Pancreas (tissue), 10 donors: ENCODE data around the gene SPAG16. TPM values are rescaled to one million over a fixed set of nuclear protein-coding genes. Genes with fewer than 3 reads are reported as not detected.

Experiments used
- ATAC-seq, 4 donors: fragments of 200-7000 bp; cut with Tn5 transposase; one replicate each; pipeline versions ENCODE4 v1.8.0 to v1.9.1; 2020; ENCODE audit warnings: mild to moderate bottlenecking in 4 of 4, moderate library complexity in 4 of 4
- DNase-seq, 6 donors: peaks; one replicate each; pipeline ENCODE4 v3.0.0-alpha.2; 2020
- FAIRE-seq: peaks from 2 replicates; lab custom pipeline; 2012; peaks lifted over from hg19 to GRCh38; lab: Jason Lieb, UNC
- H3K27ac ChIP-seq, 4 donors: fragments of 200-600 bp; sonication (generic); 1 replicate in 3 of 4; 2 replicates in 1 of 4; pipeline versions ENCODE4 v1.5.0 to v1.8.0; 2020
- H3K27me3 ChIP-seq, 4 donors: fragments of 200-600 bp; one replicate each; pipeline ENCODE4 v1.8.0; 2021
- H3K36me3 ChIP-seq, 3 donors: fragments of 200-600 bp; sonication (generic) in 1 of 3; one replicate each; pipeline versions ENCODE4 v1.5.0 to v1.8.0; 2020 to 2021
- H3K4me1 ChIP-seq, 3 donors: fragments of 200-600 bp; one replicate each; pipeline ENCODE4 v1.8.0; 2021
- H3K4me3 ChIP-seq, 4 donors: fragments of 200-600 bp; sonication (generic) in 2 of 4; one replicate each; pipeline versions ENCODE4 v1.5.0 to v1.8.0; 2020 to 2021
- H3K9me3 ChIP-seq, 4 donors: fragments of 200-600 bp; one replicate each; pipeline ENCODE4 v1.8.0; 2021
- WGBS, 2 donors: extraction: QIAGEN DNeasy Blood & Tissue Kit; methylation state at CpG; one replicate each; pipeline ENCODE4 v1.1.7; 2013; 5-methylcytosine and 5-hydroxymethylcytosine counted together
- intact Hi-C, 3 donors: fragments of 100-400 bp; cut with DNase I; formaldehyde crosslinking; loops; one replicate each; pipeline versions ENCODE4 v1.11.1 to v1.14.2; 2022
- polyA plus RNA-seq, 2 donors: library from polyadenylated mRNA; stranded (reverse); fragments of 200-250 nt; gene quantifications; one replicate each; pipeline ENCODE4 v1.2.3, GENCODE V29; 2013
- total RNA-seq, 6 donors: library from RNA; stranded (reverse); fragmentation: NEBNext Ultra II Directional in 4 of 6; extraction: Animal tissue kit (Norgen Biotek cat#: 25700) in 4 of 6; gene quantifications; one replicate each; pipeline versions ENCODE4 v1.2.1 to v1.2.4, GENCODE V29; 2021 to 2023
- TF ChIP-seq, protein P1 (sequence below), 4 donors: fragments of 200-600 bp; sonication (generic) in 3 of 4; IDR thresholded peaks; one replicate each; pipeline versions ENCODE4 v1.5.0 to v1.8.0; 2021; ENCODE audit warnings: antibody characterized with exemption in 4 of 4
- donor health status: healthy with polysubstance abuse.
- donor health status: DM: no; HTN: no; CAD: no; lungs with moderate emphysema.
- donor health status: DM: no; HTN: no; CAD: no.
- donor health status: control.
- donor health status: control.
- donor health status: Bipolar disorder and iron deficiency.
- donor health status: DM: yes; HTN: yes; CAD: no.
- donor health status: DM: no; HTN: no; CAD: no.
- donor health status: DM: no; HTN: no; CAD: no.
- donor health status: DM: yes; HTN: yes; CAD: no.

SPAG16 gene
- total and polyA plus RNA-seq, 8 donors: 9.7 to 25.7 (median 11.7) TPM

DNA sequence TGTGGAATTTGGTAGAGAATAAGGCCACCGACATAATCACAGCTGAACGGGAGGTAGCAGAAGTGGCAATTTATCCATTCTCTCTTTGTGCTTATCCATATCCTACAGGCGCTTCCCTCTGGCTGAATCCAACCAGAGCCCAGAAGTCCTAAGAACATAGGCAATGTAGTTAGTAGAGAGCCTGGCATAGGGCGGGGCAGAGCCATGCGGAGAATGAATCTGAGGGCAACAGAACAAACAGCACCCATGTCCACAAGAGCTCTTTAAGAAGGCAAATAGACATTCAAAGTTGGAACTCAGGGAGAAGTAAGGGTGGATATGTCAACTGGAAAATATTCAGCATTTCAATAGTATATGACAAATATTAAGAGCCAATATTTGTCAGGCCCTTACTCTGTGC lies 820.7 kb downstream of the SPAG16 start:
- no peak for FAIRE-seq
- WGBS, 2 donors: 91 to 100% methylated on average over 5 of the region's 5 CpGs
- H3K27ac ChIP-seq: no peak overlapping the region

DNA sequence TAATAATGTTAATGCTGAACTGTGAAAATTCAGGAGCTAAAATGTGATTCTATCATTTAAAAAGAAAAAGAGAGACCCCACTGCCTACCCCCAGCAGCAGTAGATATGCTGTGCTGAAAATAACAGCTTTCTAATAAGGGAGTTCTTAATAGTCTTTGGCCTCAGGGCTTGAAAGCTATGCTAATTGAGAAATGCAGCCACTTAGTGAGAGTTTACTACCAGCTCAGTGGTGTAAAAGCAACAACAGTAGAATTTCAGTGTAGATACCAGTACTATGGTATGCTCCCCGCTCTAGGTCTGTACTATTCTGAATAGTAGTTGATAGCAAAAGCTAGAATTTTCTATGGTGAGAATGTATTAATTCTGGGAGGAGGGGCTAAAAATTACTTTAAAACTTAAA lies 823.5 kb downstream of the SPAG16 start:
- Histone ChIP-seq H3K4me3 (no peak overlapping the region), H3K27ac (no peak overlapping the region), H3K4me1 (no peaks in the 10 kb centered on the region), H3K36me3 (no peaks in the 10 kb centered on the region), H3K27me3 (no peaks in the 10 kb centered on the region), H3K9me3 (no peaks in the 10 kb centered on the region)
- intact Hi-C loops: no loop called here
- TF ChIP-seq, protein P1, sequence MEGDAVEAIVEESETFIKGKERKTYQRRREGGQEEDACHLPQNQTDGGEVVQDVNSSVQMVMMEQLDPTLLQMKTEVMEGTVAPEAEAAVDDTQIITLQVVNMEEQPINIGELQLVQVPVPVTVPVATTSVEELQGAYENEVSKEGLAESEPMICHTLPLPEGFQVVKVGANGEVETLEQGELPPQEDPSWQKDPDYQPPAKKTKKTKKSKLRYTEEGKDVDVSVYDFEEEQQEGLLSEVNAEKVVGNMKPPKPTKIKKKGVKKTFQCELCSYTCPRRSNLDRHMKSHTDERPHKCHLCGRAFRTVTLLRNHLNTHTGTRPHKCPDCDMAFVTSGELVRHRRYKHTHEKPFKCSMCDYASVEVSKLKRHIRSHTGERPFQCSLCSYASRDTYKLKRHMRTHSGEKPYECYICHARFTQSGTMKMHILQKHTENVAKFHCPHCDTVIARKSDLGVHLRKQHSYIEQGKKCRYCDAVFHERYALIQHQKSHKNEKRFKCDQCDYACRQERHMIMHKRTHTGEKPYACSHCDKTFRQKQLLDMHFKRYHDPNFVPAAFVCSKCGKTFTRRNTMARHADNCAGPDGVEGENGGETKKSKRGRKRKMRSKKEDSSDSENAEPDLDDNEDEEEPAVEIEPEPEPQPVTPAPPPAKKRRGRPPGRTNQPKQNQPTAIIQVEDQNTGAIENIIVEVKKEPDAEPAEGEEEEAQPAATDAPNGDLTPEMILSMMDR (IDR thresholded peaks at IDR 0.05): no peak
- no peak for DNase-seq
- ATAC-seq: no peak
- FAIRE-seq: no peak
- 94 to 97% methylated on average over 1 of the region's 1 CpG for WGBS, 2 donors

More for the DNA sequence above, 820.7 kb downstream of the SPAG16 start:
- no peaks in the 10 kb centered on the region for H3K36me3 ChIP-seq
- no peak for DNase-seq
- no peaks in the 10 kb centered on the region for H3K4me1 ChIP-seq
- TF ChIP-seq, protein P1 (IDR thresholded peaks at IDR 0.05): no peak
- intact Hi-C loops: no loop called here
- no peak overlapping the region for H3K4me3 ChIP-seq
- no peak for ATAC-seq
- H3K9me3 ChIP-seq: no peaks in the 10 kb centered on the region
- no peaks in the 10 kb centered on the region for H3K27me3 ChIP-seq

DNA sequence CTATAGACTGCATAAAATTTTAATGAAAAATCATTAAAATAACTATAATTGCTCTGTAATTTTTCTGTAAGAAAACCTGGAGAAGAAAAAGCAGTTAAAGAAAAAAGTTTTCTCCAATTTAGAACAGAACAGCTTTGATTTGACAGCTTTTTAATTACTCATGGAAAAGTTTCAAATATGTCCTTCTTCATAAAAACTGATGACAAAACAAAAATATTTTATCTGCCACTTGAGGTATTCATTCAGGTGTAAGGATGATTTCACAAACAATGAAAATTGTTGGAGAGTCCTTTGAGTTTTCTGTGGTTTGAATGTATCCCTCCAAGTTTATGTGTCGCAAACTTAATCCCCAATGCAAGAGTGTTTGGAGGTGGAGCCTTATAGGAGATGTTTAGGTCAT lies 824.3 kb downstream of the SPAG16 start:
- FAIRE-seq: no peak
- H3K9me3 ChIP-seq: no peaks in the 10 kb centered on the region
- no peak for ATAC-seq
- H3K4me3 ChIP-seq: no peak overlapping the region
- no peak for DNase-seq
- WGBS, 2 donors: 96 to 100% methylated on average over 1 of the region's 1 CpG
- intact Hi-C loops: no loop called here
- TF ChIP-seq, protein P1 (IDR thresholded peaks at IDR 0.05): no peak
- no peaks in the 10 kb centered on the region for H3K36me3 ChIP-seq
- no peaks in the 10 kb centered on the region for H3K27me3 ChIP-seq
- H3K4me1 ChIP-seq: no peaks in the 10 kb centered on the region
- no peak overlapping the region for H3K27ac ChIP-seq

DNA sequence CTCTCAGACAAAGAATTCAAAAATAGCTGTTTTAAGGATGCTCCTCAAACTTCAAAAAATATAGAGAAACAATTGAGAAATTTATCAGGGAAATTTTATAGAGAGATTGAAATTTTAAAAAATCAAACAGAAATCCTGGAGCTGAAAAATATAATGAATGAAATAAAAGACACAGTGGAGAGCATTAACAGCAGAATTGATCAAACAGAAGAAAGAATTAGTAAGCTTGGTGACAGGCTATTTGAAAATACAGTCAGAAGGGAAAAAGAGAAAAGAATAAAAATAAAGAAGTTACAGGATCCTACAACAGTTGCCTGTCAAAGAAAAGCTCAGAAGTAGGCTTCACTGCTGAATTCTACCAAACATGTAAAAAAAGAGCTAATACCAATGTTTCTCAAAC lies 832.8 kb downstream of the SPAG16 start:
- TF ChIP-seq, protein P1 (IDR thresholded peaks at IDR 0.05): no peak
- ATAC-seq (no peak), DNase-seq (no peak), FAIRE-seq (no peak)
- Histone ChIP-seq H3K9me3 (no peaks in the 10 kb centered on the region), H3K4me3 (no peak overlapping the region), H3K27ac (no peak overlapping the region), H3K4me1 (no peaks in the 10 kb centered on the region), H3K27me3 (no peaks in the 10 kb centered on the region), H3K36me3 (no peaks in the 10 kb centered on the region)
- intact Hi-C loops: no loop called here

DNA sequence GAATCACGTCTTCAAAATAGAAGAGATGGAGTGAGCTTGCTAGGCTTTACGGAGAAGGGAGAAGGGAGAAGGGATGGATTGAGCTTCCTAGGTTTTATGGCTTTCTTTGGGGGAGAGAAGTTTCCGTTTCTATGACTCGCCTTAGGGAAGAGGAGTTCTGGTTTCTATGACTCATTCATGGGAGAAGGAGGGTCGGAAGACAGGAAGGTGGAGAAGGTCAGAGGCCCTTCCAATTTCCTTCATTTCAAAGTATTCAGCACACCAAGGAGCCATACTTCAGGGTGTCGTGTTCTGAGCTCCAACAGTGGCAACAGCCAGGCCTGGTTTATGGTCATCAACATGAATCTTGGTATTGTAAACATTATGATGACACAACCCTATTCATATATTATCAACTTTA lies 841.9 kb downstream of the SPAG16 start:
- H3K9me3 ChIP-seq: no peaks in the 10 kb centered on the region
- H3K4me1 ChIP-seq: peaks cover 0 to 4% (median 0%) of the 10 kb centered on the region in 3 donors
- ATAC-seq: no peak
- TF ChIP-seq, protein P1 (IDR thresholded peaks at IDR 0.05): no peak
- intact Hi-C loops: no loop called here
- H3K27me3 ChIP-seq: no peaks in the 10 kb centered on the region
- no peak overlapping the region for H3K4me3 ChIP-seq
- no peak overlapping the region for H3K27ac ChIP-seq
- FAIRE-seq: no peak
- no peaks in the 10 kb centered on the region for H3K36me3 ChIP-seq
- WGBS, 2 donors: 84 to 89% methylated on average over 6 of the region's 6 CpGs
- no peak for DNase-seq
